Smooth muscle cell of the umbilical artery (primary cell): Measurements from ENCODE around the gene ERGIC2. TPM values are rescaled to one million over a fixed set of nuclear protein-coding genes. Genes with fewer than 3 reads are reported as not detected.

Experiments
- total RNA-seq: library from RNA; depleted of rRNA; stranded (reverse); fragments of >200 nt; gene quantifications from 2 replicates; pipeline ENCODE4 v1.2.3, GENCODE V29; 2014

Gene ERGIC2
- 143 and 226 TPM in 2 replicates for total RNA-seq

GRCh38 chr12:29380536-29381523 lies at the start of gene ERGIC2:
ERGIC2 (minus strand) TSS chr12:29381172; CDS start chr12:29371633, 9,539 bp downstream.

Other genes with a start within 250 kb of the ERGIC2 start
- gene FAR2, start 231.9 kb downstream of the ERGIC2 start, total RNA-seq = 0.89 and 4.2 TPM in 2 replicates
- not detected in 2 replicates for gene OVCH1, start 116.5 kb upstream of the ERGIC2 start, total RNA-seq